ENCODE measurements around the gene RPGR. TPM values are rescaled to one million over a fixed set of nuclear protein-coding genes. Genes with fewer than 3 reads are reported as not detected.

Gene RPGR
- total RNA-seq, 1 donor = 4.3 TPM

GRCh38 chrX:38225093-38225492, 102.2 kb downstream of the RPGR start:
- no peak for TF ChIP-seq CTCF (IDR thresholded peaks at IDR 0.05; ENCODE audit: insufficient read depth, low read depth, low read length)
- H3K4me3 ChIP-seq (ENCODE audit: low read depth, low read length) = no peak overlapping the region
- DNase-seq (ENCODE audit: low read depth) = no peak

DNA sequence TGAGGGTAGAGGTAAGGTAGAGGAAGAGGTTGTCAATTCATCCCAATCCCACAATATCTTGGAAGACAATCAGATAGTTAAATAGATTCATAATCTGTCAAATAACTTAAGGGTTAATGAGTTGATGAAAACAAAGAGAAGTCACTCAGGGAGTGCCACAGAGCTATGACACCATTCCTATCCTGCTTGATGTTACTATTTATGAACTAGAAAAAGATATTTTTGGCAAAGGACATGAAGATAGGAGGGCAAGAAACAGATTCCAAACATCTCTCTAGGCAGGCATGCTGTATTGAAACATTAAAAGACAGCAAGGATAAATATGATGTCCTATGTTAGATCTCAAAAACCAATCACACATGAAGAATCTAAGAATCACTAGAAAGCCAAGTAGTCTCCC, 103.1 kb downstream of the RPGR start:
- no peak for DNase-seq (ENCODE audit: low read depth)
- TF ChIP-seq CTCF (IDR thresholded peaks at IDR 0.05; ENCODE audit: insufficient read depth, low read depth, low read length) = no peak

DNA sequence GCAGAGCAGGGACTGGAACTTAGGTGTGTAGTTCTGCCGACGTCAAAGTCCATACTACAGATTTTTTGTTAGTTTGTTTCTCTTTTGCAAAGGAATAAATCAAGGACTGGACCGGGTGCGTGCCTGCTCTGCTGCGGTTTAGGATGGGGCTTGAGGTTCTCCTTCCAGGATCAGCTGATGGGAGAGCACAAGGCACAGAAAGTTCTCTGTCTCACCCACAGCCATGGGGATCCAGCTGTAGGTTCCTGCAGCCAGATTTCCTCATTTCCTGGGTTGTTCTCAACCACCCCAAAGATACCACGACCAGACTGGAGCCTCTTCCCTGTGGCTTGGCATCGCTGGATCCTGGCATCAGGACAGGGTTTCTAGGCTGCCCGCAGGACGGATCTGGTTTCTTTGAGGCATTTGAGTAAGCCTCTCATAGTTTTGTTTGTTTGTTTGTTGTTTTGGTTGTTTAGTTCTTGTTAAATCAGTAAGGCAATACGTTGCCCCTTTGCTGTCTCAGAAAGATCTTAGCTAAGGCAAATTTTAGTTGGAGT, 105.8 kb downstream of the RPGR start:
- peak overlapping the region; percentile 63 for H3K4me3 ChIP-seq (ENCODE audit: low read depth, low read length)
- DNase-seq (ENCODE audit: low read depth) = no peak
- TF ChIP-seq CTCF (IDR thresholded peaks at IDR 0.05; ENCODE audit: insufficient read depth, low read depth, low read length) = no peak

More for the DNA sequence above, 103.1 kb downstream of the RPGR start:
- H3K4me3 ChIP-seq (ENCODE audit: low read depth, low read length) = no peak overlapping the region

DNA sequence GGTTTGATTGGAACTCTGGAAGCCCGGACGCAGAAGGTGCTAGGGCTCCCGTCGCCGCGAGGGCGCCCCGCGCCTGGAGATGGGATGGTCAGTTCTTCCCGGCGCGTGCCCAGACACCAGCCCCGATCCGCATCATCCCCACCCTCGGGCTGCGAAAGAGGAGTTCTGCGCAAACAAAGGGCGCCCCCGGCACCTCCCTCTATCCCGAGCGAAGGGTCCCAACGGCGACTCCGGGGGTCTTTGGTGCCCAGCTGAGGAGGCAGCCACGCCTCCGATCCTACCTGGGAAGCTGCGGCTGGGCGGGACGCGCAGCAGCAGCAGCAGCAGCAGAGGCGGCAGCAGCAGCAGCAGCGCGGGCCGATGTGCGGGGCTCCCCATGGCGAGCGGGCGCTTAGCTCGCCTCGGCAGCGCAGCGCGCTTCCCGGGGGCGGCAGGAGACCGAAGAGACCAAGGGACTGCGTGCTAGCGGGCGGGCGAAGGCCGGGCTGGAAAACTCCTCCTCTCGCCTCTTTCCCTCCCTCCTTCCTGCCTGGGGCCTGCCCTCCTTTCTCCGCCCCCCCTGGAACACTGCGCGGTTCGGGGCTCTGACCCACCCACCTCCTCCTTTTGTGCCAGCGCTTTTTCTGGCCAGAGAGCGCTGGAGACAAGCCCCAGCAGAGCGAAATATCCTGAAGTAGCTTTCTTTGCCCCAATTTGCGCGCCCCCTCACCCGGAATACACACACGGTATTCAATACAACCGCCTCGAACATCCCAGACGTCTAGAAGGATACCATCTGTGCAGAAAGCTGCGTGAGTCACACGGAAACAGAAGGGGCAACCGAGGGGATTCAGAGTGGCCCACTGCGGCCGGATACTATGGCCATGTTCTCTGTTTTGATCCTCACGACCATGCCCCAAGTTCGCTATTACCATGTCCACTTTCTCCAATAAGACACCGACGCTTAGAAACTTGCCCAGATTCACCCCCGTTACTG, 106.6 kb downstream of the RPGR start, which contains the start of gene SRPX:
Gene SRPX (minus strand): TSS at position 457 of the 976 bp plus-strand sequence. CDS start 79 bp downstream, at position 378.
- DNase-seq (ENCODE audit: low read depth) = no peak
- peak within 1 kb of the TSS; percentile 63 for H3K4me3 ChIP-seq (ENCODE audit: low read depth, low read length)
- TF ChIP-seq CTCF (IDR thresholded peaks at IDR 0.05; ENCODE audit: insufficient read depth, low read depth, low read length) = no peak

DNA sequence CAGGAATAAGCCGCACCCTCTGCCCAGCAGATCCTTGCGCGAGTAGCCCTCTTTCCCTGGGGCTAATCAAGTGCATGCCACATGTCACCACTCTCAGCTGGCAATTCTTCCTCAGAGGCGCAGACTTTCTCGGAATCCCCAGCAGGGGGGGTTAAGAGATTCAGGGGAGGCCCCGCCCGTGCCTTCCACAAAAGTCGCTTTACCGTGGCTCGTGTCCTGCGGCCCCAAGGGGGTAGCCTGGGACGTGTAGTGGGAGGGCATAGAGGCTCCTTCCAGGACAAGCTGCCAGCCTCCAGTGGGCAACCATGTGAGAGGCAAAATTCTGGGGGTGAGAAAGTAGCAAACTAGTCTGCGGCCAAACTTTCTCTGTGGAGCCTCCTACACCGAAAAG, 107.3 kb downstream of the RPGR start:
- H3K4me3 ChIP-seq (ENCODE audit: low read depth, low read length) = peak overlapping the region; percentile 63
- peak; percentile 32 for TF ChIP-seq CTCF (IDR thresholded peaks at IDR 0.05; ENCODE audit: insufficient read depth, low read depth, low read length)
- no peak for DNase-seq (ENCODE audit: low read depth)

Small RNA genes lying within 50 kb of the gene (small RNA-seq; reads per million reads assigned to genes)
- gene RF00322 = not detected

Other genes with a start within 250 kb of the RPGR start
- gene SRPX, start 106.6 kb downstream of the RPGR start, total RNA-seq = 35.4 and 36.7 TPM in 2 replicates
- not detected in 2 replicates for gene OTC, start 25.1 kb upstream of the RPGR start, total RNA-seq
- gene TSPAN7, start 234.0 kb upstream of the RPGR start, total RNA-seq = not detected in 2 replicates